GM12878 (cell line): ENCODE data around the gene ENO2. TPM values are rescaled to one million over a fixed set of nuclear protein-coding genes. Genes with fewer than 3 reads are reported as not detected.
A peak's percentile ranks its signal among the peaks of the same experiment; 100 is the strongest.

Experiments
- ATAC-seq: fragments of 200-7000 bp; cut with Tn5 transposase; 3 replicates; pipeline ENCODE4 v1.9.1; 2020; ENCODE audit warnings: mild to moderate bottlenecking, moderate library complexity
- Bru-seq: library from RNA; stranded (reverse); fragments of 400-500 nt; gene quantifications from one replicate; lab custom pipeline; 2021; lab: Mats Ljungman, UMichigan
- BruChase-seq, 2 experiments: library from RNA; stranded (reverse); fragments of 400-500 nt; gene quantifications; one replicate each; lab custom pipeline; 2021; lab: Mats Ljungman, UMichigan
- BruUV-seq: library from RNA; stranded (reverse); fragments of 400-500 nt; replicated peaks from 2 replicates; lab custom pipeline; 2021; lab: Mats Ljungman, UMichigan
- CTCF ChIA-PET: fragments of 300-600 bp; sonication (Branson Sonifier 250); formaldehyde crosslinking; extraction: SDS; loops from one replicate; lab custom pipeline; 2021; ENCODE audit warnings: inconsistent platforms; lab: Yijun Ruan, JAX
- POLR2A ChIA-PET: fragments of 350-600 bp; formaldehyde crosslinking; extraction: SDS; loops from one replicate; lab custom pipeline; 2021; ENCODE audit warnings: inconsistent platforms; lab: Charles Lee
- RAD21 ChIA-PET: fragments of 300-600 bp; sonication (Branson Sonifier 250); formaldehyde crosslinking; loops from one replicate; lab custom pipeline; 2023; ENCODE audit warnings: antibody characterized with exemption; ENCODE audit not compliant: unreplicated experiment; lab: Charles Lee
- SMC1A ChIA-PET: fragments of 300-600 bp; sonication (Branson Sonifier 250); formaldehyde crosslinking; loops from one replicate; lab custom pipeline; 2023; ENCODE audit not compliant: unreplicated experiment, uncharacterized antibody; lab: Charles Lee
- DNase-seq: peaks from one replicate; pipeline ENCODE4 v3.0.0-alpha.2; 2011; ENCODE audit warnings: low read depth, low spot score
- FAIRE-seq: peaks from 3 replicates; lab custom pipeline; 2011; peaks lifted over from hg19 to GRCh38; lab: Jason Lieb, UNC
- H2AFZ ChIP-seq: 2 replicates; pipeline ENCODE4 v1.6.0; 2011; ENCODE audit warnings: low read depth, low read length, control low read depth; ENCODE audit not compliant: control insufficient read depth
- H3K27ac ChIP-seq: 2 replicates; pipeline ENCODE4 v1.5.1; 2011; ENCODE audit warnings: control low read depth; ENCODE audit not compliant: control insufficient read depth, insufficient read depth
- H3K27me3 ChIP-seq, 2 experiments: replicated peaks in 1 of 2; 2 replicates each; pipeline versions ENCODE4 v1.6.0 to v1.6.1; 2011; ENCODE audit warnings: low read length in 1 of 2; ENCODE audit not compliant: control insufficient read depth in 2 of 2, insufficient read depth in 2 of 2
- H3K36me3 ChIP-seq, 2 experiments: 2 replicates each; pipeline ENCODE4 v1.5.1; 2011; ENCODE audit warnings: low read length in 1 of 2; ENCODE audit not compliant: control insufficient read depth in 2 of 2, insufficient read depth in 2 of 2
- H3K4me1 ChIP-seq: 2 replicates; pipeline ENCODE4 v1.6.1; 2011; ENCODE audit warnings: mild to moderate bottlenecking, low read length, moderate library complexity, mixed read lengths; ENCODE audit not compliant: control insufficient read depth, insufficient read depth
- H3K4me2 ChIP-seq: 2 replicates; pipeline ENCODE4 v1.6.0; 2011; ENCODE audit warnings: control low read depth; ENCODE audit not compliant: control insufficient read depth, insufficient read depth
- H3K4me3 ChIP-seq: fragments of 200-600 bp; sonication (generic); 2 replicates; pipeline ENCODE4 v1.5.1; 2016
- H3K79me2 ChIP-seq: 2 replicates; pipeline ENCODE4 v1.6.0; 2011; ENCODE audit warnings: low read length; ENCODE audit not compliant: control insufficient read depth, insufficient read depth
- H3K9ac ChIP-seq: 2 replicates; pipeline ENCODE4 v1.8.0; 2011; ENCODE audit warnings: low read length, control low read depth, mixed read lengths; ENCODE audit not compliant: control insufficient read depth, insufficient read depth
- H3K9me3 ChIP-seq: replicated peaks from 3 replicates; pipeline ENCODE4 v1.5.1; 2011; ENCODE audit warnings: mild to moderate bottlenecking, low read length; ENCODE audit not compliant: control insufficient read depth, insufficient read depth
- H4K20me1 ChIP-seq: 2 replicates; pipeline ENCODE4 v1.6.0; 2011; ENCODE audit not compliant: control insufficient read depth, insufficient read depth
- CBX3 ChIP-seq: fragments of 200-600 bp; sonication (generic); IDR thresholded peaks from 2 replicates; pipeline ENCODE4 v1.6.1; 2016; ENCODE audit warnings: low read depth, borderline replicate concordance
- CHD4 ChIP-seq: fragments of 200-600 bp; sonication (generic); IDR thresholded peaks from 2 replicates; pipeline ENCODE4 v1.6.1; 2016; ENCODE audit warnings: mild to moderate bottlenecking
- CREM ChIP-seq: IDR thresholded peaks from 2 replicates; pipeline ENCODE4 v1.6.1; 2014; ENCODE audit warnings: antibody characterized with exemption, low read depth
- EGR1 ChIP-seq, 2 experiments: IDR thresholded peaks; 1 replicate in 1 of 2; 2 replicates in 1 of 2; pipeline ENCODE4 v1.6.1; 2011 to 2012; ENCODE audit warnings: low read depth in 2 of 2, low read length in 2 of 2, borderline replicate concordance in 1 of 2, mild to moderate bottlenecking in 1 of 2, moderate library complexity in 1 of 2
- GATAD2B ChIP-seq: fragments of 450-650 bp; conservative IDR thresholded peaks from 2 replicates; pipeline ENCODE4 v1.6.1; 2017; ENCODE audit warnings: low read depth, mild to moderate bottlenecking, moderate library complexity
- IRF3 ChIP-seq: fragments of 450-650 bp; IDR thresholded peaks from 2 replicates; pipeline ENCODE4 v1.6.1; 2014; ENCODE audit warnings: mild to moderate bottlenecking
- IRF5 ChIP-seq: fragments of 450-650 bp; IDR thresholded peaks from 2 replicates; pipeline ENCODE4 v1.6.1; 2017; ENCODE audit warnings: borderline replicate concordance
- LARP7 ChIP-seq: fragments of 450-650 bp; IDR thresholded peaks from 2 replicates; pipeline ENCODE4 v1.6.1; 2017; ENCODE audit warnings: mild to moderate bottlenecking
- NR2C1 ChIP-seq: fragments of 450-650 bp; IDR thresholded peaks from 2 replicates; pipeline ENCODE4 v1.6.1; 2017; ENCODE audit warnings: antibody characterized with exemption, mild to moderate bottlenecking, moderate library complexity
- POLR2AphosphoS5 ChIP-seq: IDR thresholded peaks from 2 replicates; pipeline ENCODE4 v1.6.1; 2011; ENCODE audit warnings: mild to moderate bottlenecking, low read length, inconsistent platforms
- RAD21 ChIP-seq: IDR thresholded peaks from 2 replicates; pipeline ENCODE4 v1.6.1; 2011; ENCODE audit warnings: mild to moderate bottlenecking, low read depth, low read length, moderate library complexity; ENCODE audit not compliant: insufficient read depth
- ZBED1 ChIP-seq: IDR thresholded peaks from 2 replicates; pipeline ENCODE4 v1.6.1; 2016; ENCODE audit warnings: borderline replicate concordance
- WGBS: methylation state at CpG from one replicate; pipeline ENCODE4 v1.1.6; 2016; ENCODE audit warnings: low lambda C conversion rate; ENCODE audit not compliant: insufficient replicate concordance, insufficient coverage; ENCODE audit errors: missing lambda C conversion rate; 5-methylcytosine and 5-hydroxymethylcytosine counted together
- in situ Hi-C: fragments of 300-500 bp; cut with MboI; formaldehyde crosslinking; loops from 9 replicates; pipeline ENCODE4 v1.14.3; 2018; ENCODE audit warnings: mixed read lengths
- intact Hi-C: fragments of 100-400 bp; cut with micrococcal nuclease; formaldehyde crosslinking; loops from one replicate; pipeline ENCODE4 v1.14.2; 2022; ENCODE audit not compliant: unreplicated experiment
- long read RNA-seq, 2 experiments: library from polyadenylated mRNA; unstranded; transcript quantifications; one replicate each; pipeline ENCODE4 v2.0.0, GENCODE V29; 2019 to 2020
- polyA minus RNA-seq, 3 experiments: library from RNA; depleted of rRNA, polyadenylated mRNA; stranded (reverse); fragments of >200 nt; gene quantifications; 2 replicates each; pipeline ENCODE4 v1.2.3, GENCODE V29; 2011
- polyA plus RNA-seq, 11 experiments: library from polyadenylated mRNA; depleted of rRNA in 4 of 11; unstranded in 6 of 11; stranded (reverse) in 5 of 11; fragments of >200 nt; fragmentation: Nextera tagmentation in 4 of 11; fragmentation: Illumina TruSeq in 1 of 11; extraction: Ambion mirVana in 4 of 11; extraction: Trizol in 1 of 11; gene quantifications; 1 replicate in 1 of 11; 2 replicates in 10 of 11; pipeline versions ENCODE4 v1.2.1 to v1.2.3, GENCODE V29; 2011 to 2016; ENCODE audit warnings: inconsistent platforms in 2 of 11, missing spikeins in 2 of 11, low read depth in 1 of 11
- total RNA-seq, 4 experiments: library from RNA; depleted of rRNA in 3 of 4; stranded (reverse); fragments of >200 nt in 3 of 4; fragmentation: Illumina TruSeq in 1 of 4; extraction: Trizol in 1 of 4; gene quantifications; 2 replicates each; pipeline versions ENCODE4 v1.2.1 to v1.2.3, GENCODE V29; 2013 to 2021

The ENO2 gene
- total RNA-seq (2013; cell fraction: nucleolus; rRNA removed) = 124 and 142 TPM in 2 replicates
- total RNA-seq (2014; rRNA removed) (24.8 and 28.0 TPM in 2 replicates), total RNA-seq (2014; rRNA removed; fragmentation: Illumina TruSeq; extraction: Trizol) (25.3 and 25.8 TPM in 2 replicates), total RNA-seq (2021) (65.4 and 65.5 TPM in 2 replicates), polyA plus RNA-seq (2011; rRNA removed) (159 and 196 TPM in 2 replicates), polyA plus RNA-seq (2014; fragmentation: Illumina TruSeq; extraction: Trizol) (59.1 and 61.1 TPM in 2 replicates), polyA plus RNA-seq (2014; fragmentation: Nextera tagmentation; extraction: Ambion mirVana) (10 to 100 TPM; 37.3 to 42.1 TPM), polyA plus RNA-seq (2014; rRNA removed) (61.3 and 68.1 TPM in 2 replicates), polyA plus RNA-seq (2016; fragmentation: Nextera tagmentation; extraction: Ambion mirVana) (10 to 100 TPM; 39.8 to 44.1 TPM), polyA minus RNA-seq (2011; rRNA and poly(A)+ RNA removed) (91.5 and 121 TPM in 2 replicates), Bru-seq, nascent RNA (percentile 86 among the genes with signal in this experiment), BruChase-seq, experiment 1, labeled RNA remaining after a 6-hour chase (percentile 91 among the genes with signal in this experiment), BruChase-seq, experiment 2, labeled RNA remaining after a 2-hour chase (percentile 90 among the genes with signal in this experiment)
- 159 TPM for polyA plus RNA-seq (2011; ENCODE audit: low read depth)
- polyA plus RNA-seq (2011; cell fraction: cytosol; rRNA removed) = 187 and 271 TPM in 2 replicates
- polyA plus RNA-seq (2011; cell fraction: nucleus; rRNA removed) = 494 and 720 TPM in 2 replicates
- 181 and 207 TPM in 2 replicates for polyA plus RNA-seq (2012)
- 31.0 and 39.8 TPM in 2 replicates for polyA minus RNA-seq (2011; cell fraction: cytosol; rRNA and poly(A)+ RNA removed)
- 60.9 and 69.0 TPM in 2 replicates for polyA minus RNA-seq (2011; cell fraction: nucleus; rRNA and poly(A)+ RNA removed)
- long read RNA-seq, experiment 1, transcript ENO2-211 (12 exons, 2,549 nt) = minor isoform, 7 of 38 reads
- long read RNA-seq, experiment 1, transcript ENO2-201 (12 exons, 2,423 nt) = major isoform, 28 of 38 reads
- long read RNA-seq, experiment 1, partial matches to known transcripts = 0 of 38 reads
- long read RNA-seq, experiment 1, other reads (novel, unspliced or antisense) = 1 of 38 reads
- long read RNA-seq, experiment 2, transcript ENO2-201 (12 exons, 2,423 nt) = major isoform, 50 of 83 reads
- long read RNA-seq, experiment 2, transcript ENO2-211 (12 exons, 2,549 nt) = minor isoform, 8 of 83 reads
- long read RNA-seq, experiment 2, partial matches to known transcripts = 20 of 83 reads
- long read RNA-seq, experiment 2, other reads (novel, unspliced or antisense) = 5 of 83 reads

GRCh38 chr12:6914246-6914946, at the start of gene ENO2:
TSS of gene ENO2 (plus strand) at chr12:6914580. CDS start at chr12:6915833, 1,253 bp downstream.
- H3K27ac ChIP-seq = peak within 1 kb of the TSS; percentile 59
- intact Hi-C loops = no loop called here
- H3K4me2 ChIP-seq = peak within 1 kb of the TSS; percentile 97
- no peak for DNase-seq
- H3K4me3 ChIP-seq = peak within 1 kb of the TSS; percentile 100
- peak within 1 kb of the TSS; percentile 83 for H3K9ac ChIP-seq
- peak; percentile 92 for ATAC-seq
- WGBS = 2% methylated on average over 47 of the region's 68 CpGs
- H3K79me2 ChIP-seq = peaks cover 23% of the 10 kb centered on the region
- H2AFZ ChIP-seq = peak within 1 kb of the TSS; percentile 81
- in situ Hi-C loops = no loop called here
- no peaks in the 10 kb centered on the region for H3K9me3 ChIP-seq
- peaks cover 2 to 6% of the 10 kb centered on the region in 2 experiments; a peak in 2 of 4 replicates for H3K36me3 ChIP-seq
- ChIA-PET SMC1A (interaction anchor here (1.0 to 3.1 kb wide), 3 partner anchors 11 to 30 kb away, joined by 3 to 16 read pairs (median 5); partner anchors contain the start of gene C12orf57), CTCF (interaction anchor here (4.2 to 4.6 kb wide), 2 partner anchors 10 to 42 kb away, joined by 18 to 20 read pairs; partner anchors contain the start of gene SPSB2), POLR2A (interaction anchor here (0.6 to 3.0 kb wide), 11 partner anchors 9 to 169 kb away, joined by 3 to 14 read pairs (median 5); partner anchors contain the start of genes C12orf57, RNU7-1 and SPSB2), RAD21 (interaction anchor here (1.9 kb wide), 1 partner anchor 23 kb away, joined by 7 read pairs; no protein-coding TSS in a partner anchor)
- no peaks in the 10 kb centered on the region for H3K27me3 ChIP-seq
- BruUV-seq = no TSS peak
- H4K20me1 ChIP-seq = no peaks in the 10 kb centered on the region
- H3K4me1 ChIP-seq = peaks cover 8% of the 10 kb centered on the region; the same call in 1 of the 2 replicates
- FAIRE-seq = no peak
- no peak for TF ChIP-seq CHD4
- no peak for TF ChIP-seq CBX3
- no peak for TF ChIP-seq IRF5
- TF ChIP-seq EGR1 (IDR thresholded peaks at IDR 0.05; ENCODE audit: borderline replicate concordance in 1 of 2, low read depth in 2 of 2, low read length in 2 of 2) = no peak
- no peak for TF ChIP-seq POLR2AphosphoS5
- TF ChIP-seq GATAD2B = no peak; the same call in 1 of the 2 replicates
- TF ChIP-seq NR2C1 = no peak
- TF ChIP-seq RAD21 = no peak
- peak; percentile 53; the same call in 1 of the 2 replicates for TF ChIP-seq LARP7
- no peak for TF ChIP-seq IRF3
- no peak for TF ChIP-seq ZBED1
- no peak for TF ChIP-seq CREM
